AML-193 (cell line): ENCODE results near the gene NPAS3.
A peak's percentile ranks its signal among the peaks of the same experiment; 100 is the strongest.

Experiments used
- DNase-seq, 2 experiments: peaks; one replicate each; lab custom pipeline; 2025; lab: John Stamatoyannopoulos, UW

The NPAS3 gene

DNA sequence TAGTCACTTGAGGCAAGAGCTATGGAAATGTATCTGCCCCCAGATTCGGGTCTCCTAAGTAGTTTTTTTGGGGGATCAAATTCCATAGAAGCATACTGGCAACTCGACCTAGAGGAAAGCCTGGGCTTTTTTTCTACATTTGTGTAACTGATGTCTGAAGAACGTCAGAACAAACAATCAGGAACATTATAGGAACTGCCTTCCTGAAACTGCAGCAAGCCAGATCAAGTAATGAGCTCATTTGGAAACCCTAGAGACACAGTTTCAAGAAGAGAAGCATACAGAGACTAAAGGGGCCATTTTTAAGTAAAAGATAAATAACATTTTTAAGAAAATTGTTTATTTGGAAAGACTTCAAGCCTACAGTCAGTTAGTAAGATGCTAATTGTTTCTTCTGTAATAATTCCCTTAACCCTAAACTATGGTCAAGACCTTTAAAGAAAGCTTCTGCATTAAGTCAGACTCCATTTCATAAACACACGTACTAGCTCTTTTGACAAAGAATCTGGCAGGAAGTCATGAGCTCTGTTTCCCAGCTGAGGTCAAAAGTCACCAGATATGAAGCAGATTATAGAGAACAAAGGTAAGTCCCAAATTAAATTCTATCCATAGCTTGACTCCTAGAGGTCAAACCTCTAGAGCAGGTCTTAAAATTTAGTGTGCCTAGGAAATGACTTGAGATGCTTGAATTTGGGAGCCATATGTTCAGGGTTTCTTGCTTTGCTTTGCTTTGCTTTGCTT is 899.4 kb downstream of the NPAS3 start:
- DNase-seq, result no peak

DNA sequence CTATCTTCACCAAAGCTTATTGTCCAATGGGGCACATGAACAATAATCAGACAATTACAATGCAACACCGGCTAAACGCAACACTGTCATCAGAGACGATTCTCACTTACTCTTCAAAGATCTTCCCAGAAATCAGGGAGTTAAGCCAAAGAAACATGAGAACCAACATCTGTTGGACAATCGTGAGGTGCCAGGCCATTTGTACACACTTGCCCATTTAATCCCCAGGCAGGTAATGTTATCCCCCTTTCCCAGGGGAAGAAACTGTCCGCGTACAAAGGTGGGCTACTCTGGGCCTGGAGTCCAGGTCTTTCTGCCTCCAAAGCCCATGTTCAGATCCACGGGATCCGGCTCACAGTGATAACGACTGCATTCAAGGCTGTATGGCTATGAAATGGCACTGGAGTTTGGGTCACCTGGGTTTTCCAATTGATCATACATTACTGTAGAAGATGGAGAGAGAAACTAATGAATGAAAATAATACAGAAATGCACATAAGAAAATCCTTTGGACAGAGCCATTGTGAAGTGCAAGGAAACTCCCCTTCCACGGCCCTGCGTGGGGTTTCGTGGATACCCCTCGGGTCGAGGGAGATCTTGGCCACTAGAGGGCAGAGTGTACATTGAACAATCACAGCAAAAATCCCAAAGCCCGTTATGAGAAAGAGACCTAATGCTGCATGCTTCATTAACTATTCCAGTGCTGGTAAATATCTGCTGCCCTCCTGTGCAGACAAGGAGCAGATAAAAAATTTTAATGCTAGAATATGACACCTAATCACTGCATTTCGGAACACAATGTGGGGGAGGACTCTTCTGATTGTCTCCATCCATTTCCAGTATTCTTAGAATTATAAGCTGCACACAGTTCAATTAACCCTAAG is 900.8 kb downstream of the NPAS3 start:
- peak; percentile 9 to 26 for DNase-seq

DNA sequence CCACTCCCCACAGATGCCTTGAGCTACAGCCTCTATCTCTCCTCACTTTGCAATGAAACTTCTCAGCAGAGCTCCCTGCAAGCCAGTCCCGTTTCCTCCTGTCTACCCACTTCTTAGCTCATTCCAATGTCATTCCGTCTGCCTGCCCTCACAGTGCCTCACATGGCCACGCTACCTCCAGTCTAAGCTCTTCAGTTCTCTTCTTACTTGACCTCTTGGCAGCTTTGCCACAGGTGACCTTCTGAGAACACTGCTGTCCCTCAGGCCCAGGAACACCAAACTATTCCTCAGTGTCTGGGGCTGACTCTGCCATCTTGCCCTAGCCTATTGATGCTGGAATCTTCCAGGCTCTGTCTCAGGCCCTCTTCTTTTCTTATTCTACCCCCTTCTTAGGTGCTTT is 902.1 kb downstream of the NPAS3 start:
- no peak for DNase-seq

DNA sequence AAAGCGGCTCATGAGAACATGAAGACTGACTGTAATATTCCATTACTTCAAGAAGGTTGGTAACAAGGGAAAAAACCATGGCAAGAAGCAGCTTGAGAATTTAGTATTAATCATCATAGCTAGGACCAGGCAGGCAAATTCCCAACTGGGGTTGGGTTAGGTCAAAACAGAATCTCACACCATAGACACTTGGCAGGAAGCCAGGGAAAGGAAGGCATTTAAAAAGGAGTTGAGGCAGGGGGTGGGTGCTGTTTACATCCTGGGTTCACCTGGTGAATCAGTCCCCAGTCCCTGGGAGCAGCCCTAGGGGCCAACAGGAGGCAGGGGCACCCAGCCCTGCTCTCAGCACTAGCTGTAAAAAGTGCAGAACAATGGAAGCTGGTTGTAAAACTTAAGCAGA is 903.6 kb downstream of the NPAS3 start:
- DNase-seq, result no peak

DNA sequence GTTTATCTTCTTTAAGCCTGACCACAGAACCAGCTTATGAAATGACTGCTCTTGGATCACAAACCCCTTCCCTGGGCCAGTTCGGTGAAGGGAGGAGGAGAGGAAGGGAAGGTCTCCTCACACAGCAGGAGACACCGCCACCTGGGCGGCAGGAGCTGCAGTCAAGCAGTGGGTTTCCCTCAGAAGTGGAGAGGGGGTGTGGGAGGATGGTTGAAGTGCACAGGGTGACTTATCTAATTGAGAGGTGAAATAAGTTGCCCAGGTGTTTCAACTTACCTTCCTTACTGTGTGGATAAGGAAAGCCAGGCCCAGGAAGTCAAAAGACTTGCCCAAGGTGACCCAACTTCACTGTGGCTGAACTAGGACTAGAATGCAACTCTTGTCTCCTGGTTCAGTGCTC is 905.4 kb downstream of the NPAS3 start:
- no peak for DNase-seq

- DNase-seq, result no peak
Measured at GRCh38 chr14:33846100-33846824, 907.6 kb downstream of the NPAS3 start.

GRCh38 chr14:33847066-33847465 is 908.4 kb downstream of the NPAS3 start:
- DNase-seq, result no peak

GRCh38 chr14:33848009-33848408 is 909.3 kb downstream of the NPAS3 start:
- DNase-seq, result no peak

DNA sequence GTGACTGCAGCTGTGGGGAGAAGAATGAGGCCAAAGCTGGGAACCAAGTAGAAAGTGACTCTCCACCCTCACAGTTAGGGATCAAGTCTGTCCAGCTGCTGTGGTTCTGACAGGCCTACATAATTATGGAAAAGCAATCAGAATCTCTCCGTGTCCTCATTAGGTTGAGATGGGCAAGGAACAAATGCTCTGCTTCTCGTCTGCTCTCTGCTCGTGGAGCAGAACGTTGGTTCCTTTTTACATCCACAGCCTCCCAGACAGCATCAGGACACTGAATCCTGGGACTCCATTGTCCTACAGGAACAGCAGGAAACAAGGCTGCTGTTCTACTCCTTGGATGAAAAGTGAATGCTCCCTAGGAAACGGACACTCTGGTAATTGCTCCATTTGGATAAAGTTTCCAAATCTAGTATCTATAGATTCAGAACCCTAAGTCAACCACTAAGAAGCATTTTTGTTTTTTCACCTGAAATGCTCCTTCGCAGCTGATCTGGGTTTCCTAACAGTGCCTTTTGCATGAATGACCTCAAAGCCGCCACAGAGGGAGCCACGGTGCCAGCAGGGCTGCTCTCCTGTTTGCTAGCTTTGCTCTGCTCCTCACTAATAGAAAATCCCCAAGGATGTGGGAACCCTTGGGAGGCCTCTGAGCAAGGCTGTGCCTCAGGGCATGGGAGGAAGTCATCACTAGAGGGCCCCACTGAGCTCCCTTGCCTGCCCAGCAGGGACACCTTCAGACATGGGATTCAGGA is 910.2 kb downstream of the NPAS3 start:
- no peak for DNase-seq

- DNase-seq, result no peak
Measured at GRCh38 chr14:33849455-33849801, 910.7 kb downstream of the NPAS3 start.

- no peak for DNase-seq
Measured at GRCh38 chr14:33850826-33851225, 912.1 kb downstream of the NPAS3 start.

DNA sequence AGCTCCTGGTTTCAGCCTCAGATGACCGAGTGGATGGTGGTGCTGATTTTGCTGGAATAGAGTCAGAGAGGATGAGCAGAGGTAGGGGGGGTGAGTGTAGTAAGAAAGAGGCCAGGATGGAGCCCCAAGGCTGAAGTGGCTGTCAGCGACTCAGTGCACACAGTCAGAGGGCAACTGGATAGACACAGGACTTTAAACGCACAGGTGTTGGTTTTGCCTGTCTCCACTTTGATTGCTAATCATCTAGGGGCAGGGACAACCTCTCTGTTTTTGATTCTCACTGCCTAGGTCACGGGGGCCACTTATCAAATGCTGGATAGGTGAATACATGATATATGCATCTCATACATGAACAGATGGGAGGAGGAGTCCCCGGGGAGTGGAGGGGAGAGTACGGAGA is 912.7 kb downstream of the NPAS3 start:
- DNase-seq, result no peak

DNA sequence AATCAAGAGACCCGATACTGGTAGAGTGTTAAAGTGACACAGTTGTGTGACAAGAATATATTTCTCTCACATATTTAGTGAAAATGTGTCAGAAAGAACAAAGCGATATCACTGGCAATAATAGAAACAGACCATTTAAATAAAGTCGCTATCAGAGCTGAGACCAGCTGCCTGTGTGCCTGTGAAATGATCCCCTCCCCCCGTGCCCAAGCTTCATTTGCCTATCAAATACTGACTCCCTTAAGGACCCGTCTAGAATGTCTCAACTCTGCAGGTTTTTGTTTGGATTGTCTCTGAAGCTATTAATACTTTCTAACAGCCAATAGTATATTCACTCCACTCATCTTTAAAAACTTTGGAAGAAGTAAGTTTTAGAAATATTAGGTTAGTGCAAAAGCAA is 913.3 kb downstream of the NPAS3 start:
- DNase-seq, result no peak
